Testis (tissue), 3 donors: ENCODE data around the gene GRIA1. TPM values are rescaled to one million over a fixed set of nuclear protein-coding genes. Genes with fewer than 3 reads are reported as not detected.

Experiments used
- DNase-seq: peaks from one replicate; pipeline ENCODE4 v3.0.0-alpha.2; 2019
- H3K27ac ChIP-seq, 2 donors: fragments of 200-600 bp; sonication (generic); one replicate each; pipeline ENCODE4 v1.5.1; 2019
- H3K27me3 ChIP-seq: fragments of 200-600 bp; sonication (generic); one replicate; pipeline ENCODE4 v1.5.1; 2019
- H3K36me3 ChIP-seq: fragments of 200-600 bp; sonication (generic); one replicate; pipeline ENCODE4 v1.5.1; 2017; ENCODE audit warnings: low read depth; ENCODE audit errors: missing control alignments
- H3K4me1 ChIP-seq: fragments of 200-600 bp; sonication (generic); one replicate; pipeline ENCODE4 v1.5.1; 2019
- H3K4me3 ChIP-seq, 2 donors: fragments of 200-600 bp; sonication (generic); one replicate each; pipeline ENCODE4 v1.5.1; 2017 to 2019
- H3K9me3 ChIP-seq: fragments of 200-600 bp; sonication (generic); one replicate; pipeline ENCODE4 v1.5.1; 2017
- POLR2A ChIP-seq: fragments of 450-650 bp; IDR thresholded peaks from one replicate; pipeline ENCODE4 v1.6.1; 2017; ENCODE audit warnings: antibody characterized with exemption, mild to moderate bottlenecking, moderate library complexity
- WGBS, 2 donors: methylation state at CpG; one replicate each; pipeline ENCODE4 v1.1.5; 2018; 5-methylcytosine and 5-hydroxymethylcytosine counted together
- intact Hi-C: fragments of 100-400 bp; cut with DNase I; formaldehyde crosslinking; loops from one replicate; pipeline ENCODE4 v1.15.1; 2023; ENCODE audit warnings: low total_unique reads
- polyA plus RNA-seq: library from polyadenylated mRNA; stranded (reverse); fragments of 350-450 nt; fragmentation: Illumina TruSeq; extraction: RNeasy Lipid Tissue Mini Kit (QIAGEN cat#74804); gene quantifications from one replicate; pipeline ENCODE4 v1.2.3, GENCODE V29; 2014; ENCODE audit warnings: low read depth, low replicate concordance; ENCODE audit not compliant: insufficient read depth
- total RNA-seq, 2 donors: library from RNA; depleted of rRNA; stranded (reverse); fragments of >200 nt; gene quantifications; one replicate each; pipeline ENCODE4 v1.2.3, GENCODE V29; 2016
- TF ChIP-seq, protein P1 (sequence below), 3 experiments: fragments of 450-650 bp in 2 of 3; fragments of 200-600 bp in 1 of 3; sonication (generic) in 1 of 3; IDR thresholded peaks; one replicate each; pipeline ENCODE4 v1.5.1; 2016 to 2019; ENCODE audit warnings: antibody characterized with exemption in 3 of 3, mild to moderate bottlenecking in 2 of 3, moderate library complexity in 1 of 3

The GRIA1 gene
- total and polyA plus RNA-seq, 3 donors from 2014 or later: 0.93 to 5.4 (median 3.5) TPM

DNA sequence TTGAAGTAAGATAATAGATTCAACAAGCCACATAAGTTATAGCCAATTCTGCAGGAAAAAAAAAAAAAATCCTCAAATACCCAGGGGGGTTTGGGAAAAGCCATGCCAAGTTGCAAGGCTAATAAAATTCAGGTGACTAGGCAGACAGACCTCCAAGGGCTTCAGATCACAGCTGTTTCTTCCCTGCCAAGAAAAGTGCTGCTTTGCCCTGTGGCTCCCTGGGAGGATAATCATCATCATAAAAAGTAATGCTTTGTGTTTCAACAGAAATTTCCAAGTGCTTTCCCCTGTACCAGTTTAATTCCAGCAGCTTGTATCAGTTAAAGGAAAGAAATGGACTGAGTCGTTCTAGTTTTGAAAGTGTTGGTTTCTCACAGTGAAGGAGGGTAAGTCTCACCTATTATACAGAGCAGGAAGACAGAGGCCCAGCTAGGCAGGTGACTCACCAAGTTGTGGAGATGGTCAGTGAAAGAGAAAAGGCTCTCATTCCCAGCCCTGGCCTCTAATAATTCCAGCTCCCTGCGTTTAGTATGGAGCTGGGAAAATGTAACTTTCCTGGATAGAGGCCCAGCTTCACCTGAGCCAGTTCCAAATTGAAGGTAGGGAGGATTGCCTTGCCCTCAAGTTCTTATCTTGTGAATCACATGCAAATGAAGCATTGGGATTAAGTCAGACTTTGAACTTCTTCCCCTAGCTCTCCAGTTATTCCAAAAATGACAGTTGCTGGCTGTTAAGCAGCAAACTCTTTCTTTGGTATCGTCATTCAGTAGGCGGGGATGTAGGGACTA lies 263.4 kb downstream of the GRIA1 start:
- H3K27me3 ChIP-seq: no peaks in the 10 kb centered on the region
- no peaks in the 10 kb centered on the region for H3K9me3 ChIP-seq
- no peaks in the 10 kb centered on the region for H3K4me1 ChIP-seq
- 84 to 87% methylated on average over 4 of the region's 4 CpGs for WGBS, 2 donors
- intact Hi-C loops: no loop called here
- H3K36me3 ChIP-seq: no peaks in the 10 kb centered on the region
- DNase-seq: no peak
- no peak overlapping the region for H3K4me3 ChIP-seq
- H3K27ac ChIP-seq: no peak overlapping the region
- TF ChIP-seq, protein P1, sequence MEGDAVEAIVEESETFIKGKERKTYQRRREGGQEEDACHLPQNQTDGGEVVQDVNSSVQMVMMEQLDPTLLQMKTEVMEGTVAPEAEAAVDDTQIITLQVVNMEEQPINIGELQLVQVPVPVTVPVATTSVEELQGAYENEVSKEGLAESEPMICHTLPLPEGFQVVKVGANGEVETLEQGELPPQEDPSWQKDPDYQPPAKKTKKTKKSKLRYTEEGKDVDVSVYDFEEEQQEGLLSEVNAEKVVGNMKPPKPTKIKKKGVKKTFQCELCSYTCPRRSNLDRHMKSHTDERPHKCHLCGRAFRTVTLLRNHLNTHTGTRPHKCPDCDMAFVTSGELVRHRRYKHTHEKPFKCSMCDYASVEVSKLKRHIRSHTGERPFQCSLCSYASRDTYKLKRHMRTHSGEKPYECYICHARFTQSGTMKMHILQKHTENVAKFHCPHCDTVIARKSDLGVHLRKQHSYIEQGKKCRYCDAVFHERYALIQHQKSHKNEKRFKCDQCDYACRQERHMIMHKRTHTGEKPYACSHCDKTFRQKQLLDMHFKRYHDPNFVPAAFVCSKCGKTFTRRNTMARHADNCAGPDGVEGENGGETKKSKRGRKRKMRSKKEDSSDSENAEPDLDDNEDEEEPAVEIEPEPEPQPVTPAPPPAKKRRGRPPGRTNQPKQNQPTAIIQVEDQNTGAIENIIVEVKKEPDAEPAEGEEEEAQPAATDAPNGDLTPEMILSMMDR (IDR thresholded peaks at IDR 0.05): no peak
- no peak for TF ChIP-seq POLR2A

DNA sequence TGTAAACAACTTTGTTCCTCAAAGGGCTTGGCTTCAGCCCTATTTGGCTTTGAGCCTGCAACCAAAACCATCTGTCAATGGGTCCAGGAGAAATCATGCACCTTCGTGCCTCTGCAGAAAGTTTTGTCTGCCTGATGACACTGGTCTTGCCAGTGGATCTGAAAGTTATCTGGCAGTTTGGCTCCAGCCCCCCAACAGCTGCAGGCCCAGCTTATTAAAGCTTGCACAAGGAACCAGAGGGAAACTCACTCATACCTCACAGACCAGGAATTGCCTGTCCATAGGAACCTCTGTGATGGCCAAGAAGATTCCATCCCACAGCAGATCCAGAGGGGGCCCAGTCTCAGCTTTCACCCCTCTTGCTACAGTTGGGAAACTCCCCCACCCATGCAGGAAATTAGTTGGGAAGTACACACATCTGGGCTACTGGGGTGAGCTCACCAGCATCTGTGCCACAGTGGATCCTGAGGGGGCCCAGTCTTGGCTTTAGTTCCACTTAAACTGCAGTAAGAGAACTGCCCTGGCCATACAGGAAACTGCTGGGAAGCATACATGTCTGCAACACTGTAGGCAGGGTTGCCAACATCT lies 265.5 kb downstream of the GRIA1 start:
- WGBS, 2 donors: 100% methylated on average over 1 of the region's 1 CpG

DNA sequence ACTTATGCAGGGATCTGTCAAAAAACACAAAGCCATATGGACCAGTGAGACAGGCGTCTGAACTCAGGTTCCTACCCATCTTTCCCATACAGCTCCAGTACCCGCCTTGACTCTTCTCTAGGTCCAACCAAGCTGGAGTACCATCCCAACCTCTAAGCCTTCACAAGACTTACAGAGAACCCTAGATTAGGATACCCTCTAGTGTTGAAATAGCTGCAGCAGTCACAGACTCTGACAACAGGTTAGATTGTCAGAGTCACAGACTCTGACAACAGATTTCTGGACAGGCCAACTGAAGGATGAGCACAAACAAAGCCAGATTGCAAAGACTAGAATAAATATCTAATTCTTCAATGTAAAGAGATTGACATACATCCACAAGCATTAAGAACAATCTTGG lies 266.1 kb downstream of the GRIA1 start:
- intact Hi-C loops: no loop called here
- Histone ChIP-seq H3K4me3 (no peak overlapping the region), H3K9me3 (no peaks in the 10 kb centered on the region), H3K27ac (no peak overlapping the region), H3K4me1 (no peaks in the 10 kb centered on the region), H3K27me3 (no peaks in the 10 kb centered on the region), H3K36me3 (no peaks in the 10 kb centered on the region)
- DNase-seq: no peak
- 89 to 90% methylated on average over 2 of the region's 2 CpGs for WGBS, 2 donors
- TF ChIP-seq, protein P1 (IDR thresholded peaks at IDR 0.05): no peak
- no peak for TF ChIP-seq POLR2A

More for the DNA sequence above, 265.5 kb downstream of the GRIA1 start:
- TF ChIP-seq, protein P1 (IDR thresholded peaks at IDR 0.05): no peak
- TF ChIP-seq POLR2A: no peak
- no peaks in the 10 kb centered on the region for H3K27me3 ChIP-seq
- no peak overlapping the region for H3K4me3 ChIP-seq
- no peaks in the 10 kb centered on the region for H3K36me3 ChIP-seq
- no peaks in the 10 kb centered on the region for H3K4me1 ChIP-seq
- intact Hi-C loops: no loop called here
- H3K27ac ChIP-seq: no peak overlapping the region
- DNase-seq: no peak
- no peaks in the 10 kb centered on the region for H3K9me3 ChIP-seq

DNA sequence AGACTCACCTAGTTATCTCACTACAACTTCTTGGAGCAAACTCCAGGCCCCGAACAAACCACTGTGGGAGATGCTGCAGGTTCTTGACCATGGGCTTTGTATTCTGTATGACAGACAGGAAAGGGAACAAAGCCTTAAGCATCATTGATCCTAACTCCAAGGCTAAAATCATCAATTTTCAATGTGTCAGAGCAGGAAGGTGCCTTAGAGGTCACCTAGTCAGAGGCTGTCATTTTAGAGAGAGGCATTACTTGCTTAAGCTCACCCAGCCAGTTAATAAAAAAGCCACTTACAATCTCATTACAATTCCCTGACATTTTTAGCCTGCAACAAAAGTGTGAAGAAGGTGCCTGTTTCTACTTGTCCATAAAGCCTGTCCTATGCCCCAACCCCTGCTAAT lies 275.5 kb downstream of the GRIA1 start:
- Histone ChIP-seq H3K4me3 (no peak overlapping the region), H3K36me3 (no peaks in the 10 kb centered on the region), H3K27me3 (no peaks in the 10 kb centered on the region), H3K27ac (no peak overlapping the region), H3K4me1 (no peaks in the 10 kb centered on the region), H3K9me3 (no peaks in the 10 kb centered on the region)
- TF ChIP-seq, protein P1 (IDR thresholded peaks at IDR 0.05): no peak
- no peak for TF ChIP-seq POLR2A
- intact Hi-C loops: no loop called here
- no peak for DNase-seq
- WGBS, 2 donors: 43 to 86% methylated on average over 1 of the region's 1 CpG
